ENCODE results near the gene REC114.

DNA sequence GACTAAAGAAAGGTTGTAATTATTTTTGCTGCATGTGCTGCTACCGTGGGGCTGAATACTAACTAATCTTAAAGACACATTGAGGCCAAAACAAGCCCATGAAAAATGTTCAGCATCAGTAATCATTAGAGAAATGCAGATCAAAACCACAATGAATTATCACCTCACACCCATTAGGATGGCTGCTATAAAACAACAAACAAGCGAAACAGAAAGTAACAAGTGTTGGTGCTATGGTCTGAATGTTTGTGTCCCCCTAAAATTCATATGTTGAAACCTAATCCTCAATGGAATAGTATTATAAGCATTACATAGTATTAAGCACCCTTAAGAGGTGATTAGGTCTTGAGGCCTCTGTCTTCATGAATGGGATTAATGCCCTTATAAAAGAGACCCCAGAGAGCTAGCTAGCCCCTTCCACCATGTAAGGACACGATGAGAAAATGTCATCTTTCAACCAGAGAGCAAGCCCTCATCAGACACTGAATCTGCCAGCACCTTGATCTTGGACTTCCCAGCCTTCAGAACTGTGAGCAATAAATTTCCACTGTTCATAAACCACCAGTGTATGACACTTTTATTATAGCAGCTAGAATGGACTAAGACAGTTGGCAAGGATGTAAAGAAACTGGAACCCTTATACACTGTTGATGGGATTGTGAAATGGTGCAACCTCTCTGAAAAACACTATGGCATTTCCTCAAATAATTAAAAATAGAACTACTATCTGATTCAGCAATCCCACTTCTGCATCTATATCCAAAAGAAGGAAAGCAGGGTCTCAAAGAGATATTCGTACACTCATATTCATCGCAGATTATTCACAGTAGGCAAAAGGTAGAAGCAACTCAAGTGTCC lies 76.1 kb downstream of the REC114 start:
- no peak for TF ChIP-seq EZH2 (IDR thresholded peaks at IDR 0.05; ENCODE audit: borderline replicate concordance, low read length)
- no peak for TF ChIP-seq CTCF (conservative IDR thresholded peaks at IDR 0.05 in 1 of 2, IDR thresholded peaks at IDR 0.05 in 1 of 2; ENCODE audit: extremely low read depth in 1 of 2, insufficient read depth in 1 of 2, low read depth in 1 of 2, low read length in 2 of 2)
